Activated T-helper 1 cell treated with anti-CD3 and anti-CD28 coated beads, Interleukin-2, amount 50 U/mL, for 16 hours (primary cell): ENCODE measurements around the gene MANF.
A peak's percentile ranks its signal among the peaks of the same experiment; 100 is the strongest.
"Not testable (repeated sequence)": the region's sequence is repeated elsewhere in the genome, so short reads cannot be mapped to it uniquely, and the experiment has no call there.

Source experiments
- DNase-seq, 2 donors: peaks; one replicate each; pipeline ENCODE4 v3.0.0-alpha.2; 2020; ENCODE audit warnings: low read depth in 1 of 2, low spot score in 1 of 2

The MANF gene

DNA sequence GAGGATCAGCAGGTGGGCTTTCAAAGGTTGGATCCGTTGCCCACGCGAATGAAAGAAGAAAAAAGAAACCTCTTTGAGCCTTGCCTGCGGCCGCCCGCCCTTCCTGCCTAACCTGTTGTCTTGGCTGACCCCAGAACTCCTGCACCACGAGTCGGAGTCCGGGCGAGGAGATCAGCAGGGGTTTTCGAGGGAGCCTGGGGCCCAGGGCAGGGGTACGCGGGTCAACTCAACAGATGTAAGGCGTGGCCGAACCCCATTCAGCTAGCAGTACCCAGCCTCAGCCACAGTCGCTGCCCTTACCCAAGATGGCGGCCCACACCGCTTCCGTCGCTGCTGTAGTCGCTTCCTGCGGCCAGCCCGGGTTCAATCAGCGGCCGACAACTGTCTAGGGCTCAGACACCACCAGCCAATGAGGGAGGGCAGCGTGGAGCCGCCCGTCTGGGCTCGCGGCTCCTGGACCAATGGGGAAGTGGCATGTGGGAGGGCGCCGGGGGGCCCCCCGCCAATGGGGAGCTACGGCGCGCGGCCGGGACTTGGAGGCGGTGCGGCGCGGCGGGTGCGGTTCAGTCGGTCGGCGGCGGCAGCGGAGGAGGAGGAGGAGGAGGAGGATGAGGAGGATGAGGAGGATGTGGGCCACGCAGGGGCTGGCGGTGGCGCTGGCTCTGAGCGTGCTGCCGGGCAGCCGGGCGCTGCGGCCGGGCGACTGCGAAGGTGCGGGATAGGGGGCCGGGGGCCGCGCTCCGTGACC, at the start of gene MANF:
Gene MANF (plus strand): TSS at position 566 of the 748 bp plus-strand sequence. CDS start 52 bp downstream, at position 618.
- DNase-seq: peak; percentile 92 to 98

DNA sequence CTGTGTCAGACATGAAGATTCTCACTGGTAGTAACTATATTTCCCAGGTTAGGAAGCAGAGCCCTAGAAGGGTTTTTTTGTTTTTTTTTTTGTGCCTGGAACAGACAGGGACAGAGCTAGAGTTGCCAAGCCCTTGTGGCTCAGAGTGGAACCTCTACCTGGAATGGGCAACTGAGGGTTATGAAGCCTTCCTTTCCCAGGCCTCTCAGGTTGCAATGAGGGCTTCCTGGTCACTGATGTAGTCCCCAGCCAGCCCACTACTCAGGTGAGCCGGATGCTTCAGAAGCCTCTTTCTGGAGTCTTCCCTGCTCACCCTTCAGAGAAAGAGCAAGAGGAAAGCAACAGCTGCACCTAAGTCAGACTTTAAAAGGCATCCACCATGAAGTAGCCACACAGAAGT, 48.8 kb upstream of the MANF start:
- DNase-seq: no peak

DNA sequence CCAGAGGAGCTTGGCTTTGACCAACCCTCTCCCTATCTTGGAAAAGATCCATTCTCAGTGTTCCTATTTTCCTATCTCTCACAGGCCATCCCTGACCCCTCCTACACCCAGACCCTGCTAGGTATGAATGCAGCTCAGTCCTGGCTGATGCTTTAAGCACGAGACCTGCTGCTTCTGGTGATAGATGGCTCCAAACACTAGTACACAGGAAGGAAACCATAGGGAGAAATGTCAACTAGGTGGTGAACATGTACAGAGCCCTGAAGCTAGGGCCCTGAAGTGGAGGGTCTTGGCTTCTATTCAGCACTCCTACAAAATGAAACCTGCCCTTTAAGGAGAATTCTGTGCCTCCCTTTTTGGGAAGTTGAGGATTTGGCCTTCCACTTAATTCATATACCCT, 47.4 kb upstream of the MANF start:
- DNase-seq: no peak

DNA sequence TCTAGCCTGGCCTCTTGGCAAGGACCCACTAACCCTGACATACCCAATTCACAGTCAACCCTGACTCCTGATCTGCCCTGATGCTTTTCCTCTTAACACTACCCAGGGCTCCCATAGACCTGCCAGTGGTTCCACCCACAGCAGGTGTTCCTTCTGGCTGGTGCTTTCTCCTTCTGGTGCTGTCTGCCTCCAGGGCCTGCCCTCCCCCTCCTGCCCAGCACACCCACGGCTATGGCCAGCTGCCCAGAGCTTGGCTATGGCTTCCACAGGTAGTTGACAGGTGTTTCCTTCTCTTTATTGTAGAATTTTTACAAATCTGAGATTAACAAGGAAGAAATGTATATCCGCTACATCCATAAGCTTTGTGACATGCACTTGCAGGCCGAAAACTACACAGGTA, 46.5 kb upstream of the MANF start:
- no peak for DNase-seq

DNA sequence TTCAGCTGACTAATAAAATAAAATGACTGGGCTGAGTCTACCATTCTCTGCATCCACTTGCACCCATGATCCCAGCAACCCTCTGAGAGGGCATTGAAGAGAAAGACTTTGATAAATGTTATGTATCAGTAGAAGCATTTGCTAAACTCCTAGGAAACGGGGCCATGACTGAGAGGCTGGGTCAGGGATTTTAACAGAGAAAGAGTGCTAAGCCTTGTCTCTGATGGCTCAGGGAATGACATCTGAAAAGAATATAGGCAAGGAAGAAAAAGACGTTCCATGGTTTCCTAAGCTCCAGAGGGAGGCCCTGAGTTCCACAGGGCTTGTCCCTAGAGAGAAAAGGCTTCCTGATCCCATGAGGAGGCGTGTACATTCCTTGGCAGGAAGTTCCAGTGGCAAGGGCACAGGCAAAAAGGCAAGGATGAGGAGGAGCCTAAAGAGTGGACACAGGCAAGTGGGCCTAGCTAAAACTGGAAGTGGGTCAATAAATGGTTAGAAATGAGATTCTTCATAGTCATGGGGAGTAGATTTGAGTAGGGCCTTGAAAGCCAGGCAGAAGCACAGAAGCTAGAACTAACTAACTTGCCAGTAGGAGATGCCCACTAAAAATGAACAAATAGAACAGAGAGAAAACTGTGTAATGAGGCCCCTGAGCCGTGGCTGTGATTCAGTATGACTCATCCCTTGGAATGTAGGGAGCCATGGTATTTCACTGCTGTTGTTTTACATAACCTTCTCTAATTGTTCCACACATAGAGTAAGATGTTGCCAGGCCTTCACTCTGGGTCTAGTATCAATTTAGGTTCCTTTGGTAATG, 44.9 kb upstream of the MANF start:
- no peak for DNase-seq

DNA sequence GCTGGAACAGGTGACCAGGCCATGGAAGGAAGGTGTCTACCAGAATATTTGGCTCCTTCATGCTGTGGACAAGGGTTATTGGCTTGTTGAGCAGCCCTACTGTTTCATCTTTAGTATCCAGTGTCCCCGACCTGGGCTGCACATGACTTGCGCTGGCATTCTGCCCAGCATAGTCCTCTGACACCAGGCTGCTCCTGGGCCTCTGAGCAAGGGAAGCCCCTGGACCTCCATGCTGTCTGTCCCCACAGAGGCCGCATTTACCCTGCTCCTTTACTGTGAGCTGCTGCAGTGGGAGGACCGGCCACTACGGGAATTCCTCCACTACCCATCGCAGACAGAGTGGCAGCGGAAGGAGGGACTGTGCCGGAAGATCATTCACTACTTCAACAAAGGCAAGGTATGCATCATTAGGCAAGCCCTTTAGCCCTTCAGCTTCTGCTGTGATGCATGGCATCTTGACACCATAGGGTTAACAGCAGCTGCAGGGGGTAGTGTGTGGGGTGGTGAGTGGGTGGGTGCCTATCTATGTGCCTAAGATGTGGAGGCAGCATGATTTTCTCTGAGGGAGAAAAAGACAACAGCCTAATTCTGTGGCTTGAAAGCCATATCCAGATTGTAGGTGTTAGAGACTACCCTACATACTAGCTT, 44.0 kb upstream of the MANF start:
- DNase-seq: no peak

DNA sequence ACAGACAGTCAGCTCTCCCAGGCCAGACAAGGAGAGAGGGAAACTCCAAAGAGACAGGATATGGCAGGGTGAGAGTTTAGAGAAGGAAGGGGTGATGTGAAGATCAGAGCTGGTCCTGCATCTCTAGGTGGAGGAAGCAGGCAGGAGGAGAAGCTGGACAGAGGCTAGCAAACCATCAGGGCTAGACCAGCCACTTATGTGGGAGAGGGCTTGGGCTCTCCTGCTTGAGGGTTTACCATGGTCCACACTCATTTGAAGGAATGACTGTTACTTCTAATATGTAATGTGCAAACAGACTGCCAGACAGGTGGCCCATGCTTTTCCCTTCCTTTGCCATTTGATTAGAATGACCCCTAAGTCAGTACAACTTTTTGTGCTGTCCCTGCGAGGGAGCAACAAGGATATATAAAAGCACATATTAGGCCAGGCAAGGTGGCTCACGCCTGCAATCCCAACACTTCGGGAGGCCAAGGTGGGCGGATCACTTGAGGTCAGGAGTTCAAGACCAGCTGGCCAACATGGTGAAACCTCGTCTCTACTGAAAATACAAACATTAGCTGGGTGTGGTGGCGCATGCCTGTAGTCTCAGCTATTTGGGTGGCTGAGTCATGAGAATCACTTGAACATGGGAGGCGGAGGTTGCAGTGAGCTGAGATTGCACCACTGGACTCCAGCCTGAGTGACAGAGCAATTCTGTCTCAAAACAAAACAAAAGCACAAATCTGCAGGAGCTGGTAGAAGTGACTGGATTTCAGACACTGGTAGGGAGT, 41.0 kb upstream of the MANF start:
- DNase-seq: no peak

DNA sequence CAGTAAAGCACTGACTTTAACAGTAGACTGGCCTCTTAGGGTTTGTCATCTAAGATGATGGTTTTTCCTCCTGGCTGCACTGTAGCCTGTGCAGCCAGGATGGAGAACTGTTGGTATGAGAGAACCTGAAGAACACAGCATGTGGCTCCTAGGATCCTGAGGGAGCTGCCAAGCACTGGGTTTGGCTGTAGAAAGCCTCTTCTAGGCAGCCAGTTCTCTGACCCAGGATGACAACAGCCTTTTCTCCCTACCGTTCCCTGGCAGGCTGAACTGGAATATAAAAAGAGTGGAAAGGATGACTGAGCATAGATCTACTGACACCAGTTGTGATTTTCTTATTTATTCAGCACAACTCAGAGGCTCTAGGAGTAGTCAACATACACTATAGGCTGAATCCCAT, 34.3 kb upstream of the MANF start:
- DNase-seq: no peak

DNA sequence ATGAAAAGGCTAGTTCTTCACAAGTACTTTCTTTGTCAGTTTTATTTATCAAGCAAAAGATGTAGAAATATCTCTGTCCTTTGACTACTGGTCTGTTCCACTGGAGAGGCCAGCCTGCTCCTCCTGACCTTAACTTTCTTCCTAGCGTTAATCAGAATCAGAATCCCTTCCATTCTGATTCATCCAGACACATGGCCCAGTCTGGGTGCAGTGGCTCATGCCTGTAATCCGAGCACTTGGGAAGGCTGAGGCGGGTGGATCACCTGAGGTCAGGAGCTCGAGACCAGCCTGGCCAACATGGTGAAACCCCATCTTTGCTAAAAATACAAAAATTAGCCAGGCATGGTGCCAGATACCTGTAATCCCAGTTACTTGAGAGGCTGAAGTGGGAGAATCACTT, 32.0 kb upstream of the MANF start:
- DNase-seq: no peak

DNA sequence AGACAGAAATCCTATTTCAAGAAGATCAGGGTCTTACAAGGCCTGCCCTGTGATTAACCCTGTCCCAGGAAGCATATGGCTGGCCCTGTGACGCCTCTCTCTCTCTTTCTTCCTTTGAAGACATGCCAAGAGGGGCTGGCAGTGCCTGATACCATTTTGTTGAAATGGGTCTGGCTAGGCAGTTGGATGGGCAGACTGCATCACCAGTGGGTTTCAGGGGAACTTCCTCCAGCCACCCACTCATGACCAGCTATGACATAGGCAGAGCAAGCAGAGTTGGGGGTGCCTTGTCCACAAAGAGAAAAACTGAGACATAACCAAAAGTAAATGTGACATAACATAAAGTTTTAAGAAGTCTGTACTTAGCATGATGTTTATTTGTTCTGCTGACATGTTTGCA, 31.4 kb upstream of the MANF start:
- no peak for DNase-seq

DNA sequence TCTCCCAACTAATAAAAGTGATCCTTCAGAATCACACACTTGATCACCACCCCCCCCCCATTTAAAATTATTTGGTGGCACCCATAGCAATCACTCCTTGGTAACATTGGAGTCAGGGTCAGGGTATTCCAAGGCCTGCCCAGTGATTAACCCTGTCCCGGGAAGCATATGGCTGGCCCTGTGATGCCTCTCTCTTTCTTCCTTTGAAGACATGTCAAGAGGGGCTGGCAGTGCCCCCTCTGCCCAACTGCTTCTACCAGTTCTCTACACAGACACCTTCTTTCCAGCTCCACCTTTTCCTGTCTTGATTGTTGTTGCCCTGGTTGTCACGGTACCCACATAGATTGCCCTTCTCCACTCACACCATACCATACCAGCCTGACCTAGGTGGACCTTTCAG, 30.9 kb upstream of the MANF start:
- DNase-seq: no peak

DNA sequence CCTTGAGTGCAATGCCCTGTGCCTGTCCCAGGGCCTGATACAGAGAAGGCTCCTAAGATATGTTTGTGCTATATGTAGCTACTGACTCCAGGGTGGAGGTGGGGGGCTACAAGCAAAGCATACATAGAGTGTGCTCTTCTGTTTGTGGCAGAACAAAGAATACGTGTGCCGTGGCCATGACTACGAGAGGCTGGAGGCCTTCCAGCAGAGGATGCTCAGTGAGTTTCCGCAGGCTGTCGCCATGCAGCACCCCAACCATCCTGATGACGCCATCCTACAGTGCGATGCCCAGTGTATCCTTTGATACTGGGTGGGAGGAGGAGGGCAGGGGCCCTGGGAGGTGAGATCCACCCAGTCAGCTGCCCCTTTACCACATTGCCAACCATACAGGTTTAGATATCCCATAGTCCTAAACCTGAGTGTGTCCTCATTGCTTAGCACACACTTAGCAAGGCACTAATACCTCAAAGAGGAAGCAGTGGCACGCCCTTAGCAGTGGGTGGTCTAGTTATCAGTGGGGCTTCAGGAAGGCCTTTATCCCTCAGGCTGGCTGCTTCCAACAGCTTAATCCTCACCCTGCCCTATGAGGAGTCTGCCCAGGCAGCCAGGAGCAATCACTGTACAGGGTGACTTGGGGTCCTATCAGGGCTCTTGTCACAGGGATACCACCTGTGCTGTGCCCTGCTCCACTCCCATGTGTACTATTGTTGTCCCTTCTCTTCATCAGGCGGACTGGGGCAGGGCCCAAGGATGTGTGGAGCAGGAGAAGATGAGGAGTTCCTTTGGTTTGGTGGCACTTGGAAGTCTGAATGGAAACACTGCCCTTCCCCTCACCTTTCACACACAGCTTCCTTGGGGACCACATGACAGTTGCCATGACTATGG, 30.1 kb upstream of the MANF start:
- DNase-seq: no peak

DNA sequence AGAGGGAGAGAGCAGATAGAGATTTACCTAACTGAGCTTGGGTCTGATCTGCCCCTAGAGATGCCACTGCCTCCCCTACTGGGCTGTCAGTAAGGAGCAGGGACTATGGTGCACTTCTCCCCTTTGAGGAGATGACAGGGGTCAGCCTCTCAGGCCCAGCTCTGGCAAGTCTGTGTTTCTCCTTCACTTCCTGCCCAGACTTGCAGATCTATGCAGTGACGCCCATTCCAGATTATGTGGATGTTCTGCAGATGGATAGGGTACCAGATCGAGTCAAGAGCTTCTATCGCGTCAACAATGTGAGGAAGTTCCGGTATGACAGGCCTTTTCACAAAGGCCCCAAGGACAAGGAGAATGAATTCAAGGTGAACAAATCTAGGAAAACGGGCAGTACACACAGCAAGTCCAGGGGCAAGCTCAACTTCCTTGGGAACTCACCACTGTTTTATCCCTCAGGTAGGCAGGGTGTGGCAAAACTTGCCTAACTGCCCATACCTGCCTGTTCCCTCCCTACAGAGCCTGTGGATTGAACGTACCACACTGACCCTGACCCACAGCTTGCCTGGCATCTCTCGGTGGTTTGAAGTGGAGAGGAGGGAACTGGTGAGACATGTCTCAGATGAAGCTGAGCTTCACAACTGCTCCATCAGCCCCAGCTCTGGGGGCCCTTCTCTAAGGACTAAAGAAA, 29.1 kb upstream of the MANF start:
- no peak for DNase-seq

DNA sequence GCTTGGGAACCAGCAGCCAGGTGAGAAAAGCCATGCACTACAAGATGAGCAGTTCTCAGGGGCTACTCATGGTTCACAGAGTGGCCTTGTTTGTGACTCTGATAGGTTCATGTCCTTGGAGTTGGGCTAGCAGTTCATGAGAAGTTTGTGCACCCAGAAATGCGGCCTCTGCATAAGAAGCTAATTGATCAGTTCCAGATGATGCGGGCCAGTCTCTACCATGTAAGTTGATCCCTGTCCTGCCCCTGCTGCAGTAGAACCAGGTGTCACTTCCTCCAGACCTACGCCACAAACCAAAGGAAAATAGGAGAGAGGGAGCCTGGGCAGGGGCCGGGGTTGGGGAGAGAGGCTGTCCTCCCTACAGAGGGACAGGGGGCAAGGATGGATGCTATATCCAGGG, 27.2 kb upstream of the MANF start:
- DNase-seq: no peak

DNA sequence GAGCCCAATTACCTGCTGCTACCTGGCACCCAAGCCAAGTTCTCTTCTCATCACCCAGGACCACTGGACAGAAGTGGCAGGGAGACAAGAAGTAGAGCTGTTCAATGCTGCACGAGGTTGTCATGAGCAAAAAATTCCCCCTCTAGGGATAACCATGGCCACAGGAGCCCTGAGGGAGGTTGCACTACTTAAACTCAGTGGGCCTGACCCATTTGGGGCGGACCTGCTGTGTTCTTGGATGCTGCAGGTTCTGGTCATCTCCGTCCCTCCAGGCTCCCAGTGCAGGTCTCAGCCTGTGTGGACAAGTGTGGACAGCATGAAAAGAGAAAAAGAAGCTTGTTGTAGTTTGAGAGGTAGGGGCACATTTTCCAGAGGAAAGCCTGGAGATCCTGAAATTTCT, 26.1 kb upstream of the MANF start:
- DNase-seq: no peak

DNA sequence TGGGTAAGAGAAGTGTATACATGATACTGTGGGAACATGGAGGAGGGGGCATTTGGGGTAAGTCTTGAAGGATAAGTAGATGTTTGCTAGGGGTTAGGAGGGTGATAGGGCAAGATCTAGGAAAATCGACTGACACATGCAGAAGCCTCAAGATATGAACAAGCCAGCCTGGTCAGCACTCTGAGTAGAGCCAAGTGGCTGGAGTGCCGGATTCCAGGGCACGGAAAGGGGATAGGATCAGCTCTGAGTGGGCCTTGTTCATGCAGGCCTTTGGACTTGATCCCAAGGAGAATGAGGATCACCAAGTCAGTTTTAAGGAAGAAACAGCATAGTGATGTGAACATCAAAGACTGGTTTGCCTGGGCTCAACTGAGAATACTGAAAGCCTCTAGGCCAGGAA, 24.3 kb upstream of the MANF start:
- no peak for DNase-seq

DNA sequence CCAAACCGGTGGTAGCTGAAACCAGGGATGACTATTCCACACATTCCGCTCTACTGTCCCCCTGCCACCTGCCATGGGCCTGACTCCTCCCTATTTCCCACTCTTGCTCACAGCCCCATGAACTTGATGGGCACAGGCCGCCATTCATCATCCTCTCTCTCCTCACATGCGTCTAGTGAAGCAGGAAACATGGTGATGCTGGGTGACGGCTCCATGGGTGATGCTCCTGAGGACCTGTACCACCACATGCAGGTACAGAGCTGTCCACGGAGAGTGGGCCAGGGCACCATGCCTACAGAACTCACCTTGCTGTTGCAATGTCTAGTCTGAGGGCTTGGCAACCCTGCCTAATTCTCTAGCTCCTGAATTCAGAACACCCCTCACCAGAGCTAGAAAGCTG, 23.3 kb upstream of the MANF start:
- DNase-seq: no peak

DNA sequence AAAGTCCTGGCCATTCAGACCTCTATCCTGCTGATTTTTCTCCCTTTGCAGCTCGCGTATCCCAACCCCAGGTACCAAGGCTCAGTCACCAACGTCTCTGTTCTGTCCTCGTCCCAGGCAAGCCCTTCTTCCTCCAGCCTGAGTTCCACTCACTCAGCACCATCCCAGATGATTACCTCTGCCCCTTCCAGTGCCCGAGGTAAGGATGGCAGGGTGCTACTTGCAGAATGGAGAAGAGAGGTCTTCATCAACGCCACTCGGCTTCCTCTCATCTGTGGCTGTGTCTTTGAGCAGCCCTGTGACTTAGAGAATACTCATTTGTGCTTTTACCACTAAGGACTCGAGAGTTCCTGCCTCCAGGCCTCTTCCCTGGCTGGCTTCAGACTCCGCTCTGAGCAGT, 22.6 kb upstream of the MANF start:
- DNase-seq: no peak

DNA sequence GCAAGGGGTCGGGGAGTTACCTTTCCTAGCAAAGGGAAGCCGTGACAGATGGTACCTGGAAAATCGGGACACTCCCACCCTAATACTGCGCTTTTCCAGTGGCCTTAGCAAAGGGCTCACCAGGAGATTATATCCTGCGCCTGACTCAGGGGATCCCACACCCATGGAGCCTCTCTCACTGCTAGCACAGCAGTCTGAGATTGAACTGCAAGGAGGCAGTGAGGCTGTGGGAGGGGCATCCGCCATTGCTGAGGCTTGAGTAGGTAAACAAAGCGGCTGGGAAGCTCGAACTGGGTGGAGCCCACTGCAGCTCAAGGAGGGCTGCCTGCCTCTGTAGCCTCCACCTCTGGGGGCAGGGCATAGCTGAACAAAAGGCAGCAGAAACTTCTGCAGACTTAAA, 16.8 kb upstream of the MANF start:
- DNase-seq: not testable (repeated sequence)
